Right renal cortex interstitium (tissue), 3 donors: Measurements from ENCODE around the gene PIP. TPM values are rescaled to one million over a fixed set of nuclear protein-coding genes. Genes with fewer than 3 reads are reported as not detected.
"Not testable (repeated sequence)": the region's sequence is repeated elsewhere in the genome, so short reads cannot be mapped to it uniquely, and the experiment has no call there.

ENCODE experiments used
- DNase-seq, 3 donors: peaks; one replicate each; pipeline ENCODE4 v3.0.0-alpha.2; 2013; ENCODE audit warnings: low read depth in 3 of 3, low spot score in 2 of 3
- polyA plus RNA-seq, 3 donors: library from polyadenylated mRNA; unstranded; fragments of 120-200 nt; gene quantifications; one replicate each; pipeline ENCODE4 v1.2.1, GENCODE V29; 2013; ENCODE audit not compliant: insufficient read length in 3 of 3

The PIP gene
- polyA plus RNA-seq, 3 donors = not detected

DNA sequence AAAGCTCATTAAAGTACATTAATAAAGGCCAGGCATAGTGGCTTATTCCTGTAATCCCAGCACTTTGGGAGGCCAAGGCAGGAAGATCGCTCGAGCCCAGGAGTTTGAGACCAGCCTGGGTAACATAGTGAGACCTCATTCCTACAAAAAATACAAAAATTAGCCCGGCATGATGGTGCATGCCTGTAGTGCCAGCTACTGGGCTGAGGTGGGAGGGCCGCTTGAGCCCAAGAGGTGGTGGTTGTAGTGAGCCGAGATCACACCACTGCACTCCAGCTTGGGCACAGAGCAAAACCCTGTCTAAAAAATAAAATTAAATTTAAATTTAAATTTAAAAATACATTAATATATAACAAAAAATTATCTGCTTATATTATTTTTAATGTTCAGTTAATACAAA, 44.3 kb downstream of the PIP start:
- no peak for DNase-seq

DNA sequence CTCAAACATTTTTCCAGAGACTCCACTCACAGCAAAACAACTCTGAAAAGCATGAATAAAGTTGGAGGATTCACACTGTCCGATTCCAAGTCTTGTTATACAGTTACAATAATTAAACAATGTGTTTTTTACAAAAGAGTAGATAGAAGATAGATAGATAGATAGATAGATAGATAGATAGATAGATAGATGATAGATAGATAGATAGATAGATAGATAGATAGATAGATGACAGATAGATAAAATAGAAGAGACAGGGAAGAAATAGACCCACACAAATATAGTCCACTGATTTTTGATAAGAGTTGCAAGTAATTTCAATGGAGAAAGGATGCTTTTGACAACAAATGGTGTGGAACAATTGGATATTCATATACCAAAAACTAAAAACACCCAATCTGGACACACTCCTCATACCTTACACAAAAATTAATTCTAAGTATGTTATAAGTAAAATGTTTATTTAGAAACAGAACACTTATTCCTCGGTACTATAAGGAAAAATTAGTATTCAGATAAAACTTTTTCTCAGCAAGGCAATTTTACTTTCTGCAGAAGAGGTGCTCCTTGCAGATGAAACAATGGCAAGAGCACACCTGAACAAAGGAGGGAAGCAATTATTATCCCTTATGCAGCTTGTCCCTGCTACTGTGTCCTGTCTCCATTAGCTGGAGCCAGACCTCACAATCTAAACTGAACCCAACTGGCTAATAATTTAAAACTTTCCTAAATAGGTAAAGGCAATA, 45.7 kb downstream of the PIP start:
- DNase-seq = no peak

DNA sequence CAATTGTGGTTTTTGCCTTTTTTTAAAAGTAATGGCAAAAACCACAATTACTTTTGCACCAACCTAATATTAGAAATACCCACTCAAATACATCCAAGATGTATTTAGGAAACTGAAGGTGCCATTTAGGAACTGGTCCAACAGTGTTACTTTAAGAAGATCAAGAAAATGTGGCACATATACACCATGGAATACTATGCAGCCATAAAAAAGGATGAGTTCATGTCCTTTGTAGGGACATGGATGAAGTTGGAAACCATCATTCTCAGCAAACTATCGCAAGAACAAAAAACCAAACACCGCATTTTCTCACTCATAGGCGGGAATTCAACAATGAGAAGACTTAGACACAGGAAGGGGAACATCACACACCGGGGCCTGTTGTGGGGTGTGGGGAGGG, 48.9 kb downstream of the PIP start:
- DNase-seq = not testable (repeated sequence)

DNA sequence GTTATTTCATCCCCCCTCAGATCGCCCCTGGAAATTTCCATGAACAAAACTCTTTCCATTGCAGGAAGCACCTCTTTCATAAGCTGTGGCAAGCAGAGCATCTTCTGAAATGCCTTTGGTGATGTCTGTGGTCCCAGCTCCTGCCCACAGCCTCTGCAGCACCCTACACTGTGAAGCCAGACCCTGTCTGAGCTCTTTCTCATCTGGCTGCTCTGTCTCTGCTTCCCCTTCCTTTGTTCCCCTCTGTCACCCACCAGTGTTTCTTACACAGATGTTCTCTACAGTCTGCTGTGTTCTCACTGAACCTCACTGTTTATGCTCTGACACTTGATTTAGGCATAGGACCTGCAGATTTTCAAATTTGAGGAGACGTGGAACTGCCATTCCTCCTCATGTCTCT, 49.5 kb downstream of the PIP start:
- DNase-seq = no peak

DNA sequence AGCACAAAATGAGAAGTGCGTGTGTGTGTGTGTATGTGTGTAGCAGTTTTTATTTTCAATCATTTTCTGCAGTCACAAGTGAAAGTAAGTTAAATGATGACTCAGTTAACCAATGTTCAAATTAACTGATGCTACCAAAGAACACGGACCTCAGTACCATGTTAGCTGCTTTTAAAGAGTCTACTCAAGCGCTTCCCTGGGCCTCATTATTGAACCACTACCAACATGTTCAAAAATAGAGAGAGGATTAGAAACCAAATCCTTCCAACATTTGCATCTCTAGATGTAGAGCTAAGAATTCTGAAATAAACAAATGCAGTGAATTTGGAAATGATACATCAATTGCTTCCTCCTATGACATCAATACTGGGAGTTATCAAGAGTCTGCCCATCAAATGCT, 51.1 kb downstream of the PIP start, which contains the start of gene TAS2R39:
Gene TAS2R39 (plus strand): TSS at position 396 of the 400 bp plus-strand sequence. CDS start 0 bp downstream, at position 396.
- no peak for DNase-seq

DNA sequence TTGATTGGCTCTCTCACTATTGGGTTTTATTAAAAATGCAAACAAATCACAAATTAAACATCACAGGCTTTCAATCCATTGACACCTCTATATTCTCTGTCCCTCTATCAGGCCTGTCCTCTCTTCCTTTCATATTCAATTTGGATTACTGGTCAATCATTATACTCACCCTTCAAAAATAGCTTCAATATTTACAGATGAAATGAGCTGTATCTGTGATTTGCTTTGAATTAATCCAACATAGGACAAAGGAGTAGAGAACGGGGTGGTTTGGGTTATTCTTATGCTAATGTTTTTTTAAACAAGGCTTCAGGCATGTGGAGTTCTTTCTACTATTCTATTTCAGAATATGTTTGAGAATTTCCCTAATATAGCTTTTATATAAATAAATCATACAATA, 53.7 kb downstream of the PIP start:
- DNase-seq = no peak

DNA sequence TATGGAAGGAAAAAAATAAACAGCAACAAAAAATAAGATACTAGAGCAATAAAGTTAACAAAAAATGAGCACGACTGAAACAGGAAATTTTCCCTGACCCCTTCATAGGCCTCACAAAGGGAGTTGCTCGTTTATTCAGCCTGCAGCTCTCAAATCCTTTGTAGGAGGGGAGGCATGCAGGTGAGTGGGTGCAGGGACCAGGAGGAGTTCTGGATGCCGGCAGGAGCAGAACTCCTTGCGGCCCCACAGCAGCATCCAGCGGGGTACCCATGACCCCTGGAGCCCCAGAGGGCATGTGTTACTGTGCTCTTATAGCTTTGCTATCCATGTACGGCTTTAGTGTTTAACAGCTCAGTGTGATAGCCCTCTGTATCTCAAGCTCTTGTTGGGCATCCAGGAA, 57.1 kb downstream of the PIP start:
- DNase-seq = no peak

Other genes with a start within 250 kb of the PIP start
- 10 to 100 TPM; 10.3 to 11.4 (median 10.4) TPM for gene TRPV6, start 246.3 kb upstream of the PIP start, polyA plus RNA-seq
- gene TRPV5, start 198.3 kb upstream of the PIP start, polyA plus RNA-seq = under 1 TPM; 0.76 to 0.87 (median 0.83) TPM
- under 1 TPM; 0.33 to 0.43 (median 0.35) TPM for gene LLCFC1, start 192.6 kb upstream of the PIP start, polyA plus RNA-seq
- gene KEL, start 169.7 kb upstream of the PIP start, polyA plus RNA-seq = 1 to 10 TPM; 1.3 to 2.0 (median 1.8) TPM
- not detected for gene OR9A2, start 104.9 kb upstream of the PIP start, polyA plus RNA-seq
- gene OR6V1, start 79.7 kb upstream of the PIP start, polyA plus RNA-seq = not detected
- gene TAS2R39, start 51.3 kb downstream of the PIP start, polyA plus RNA-seq = not detected
- not detected for gene TAS2R40, start 90.0 kb downstream of the PIP start, polyA plus RNA-seq
- gene GSTK1, start 131.4 kb downstream of the PIP start, polyA plus RNA-seq = 100 to 1,000 TPM; 185 to 214 (median 196) TPM
- gene TMEM139, start 152.9 kb downstream of the PIP start, polyA plus RNA-seq = 10 to 100 TPM; 51.9 to 70.4 (median 64.3) TPM
- 10 to 100 TPM; 46.9 to 47.8 (median 47.4) TPM for gene CASP2, start 156.3 kb downstream of the PIP start, polyA plus RNA-seq
- under 1 TPM in 2 of 3 donors, not detected in 1; 0.08 to 0.10 TPM for gene CLCN1, start 184.0 kb downstream of the PIP start, polyA plus RNA-seq
- gene FAM131B, start 230.6 kb downstream of the PIP start, polyA plus RNA-seq = 1 to 10 TPM; 1.5 to 2.6 (median 2.6) TPM
- 10 to 100 TPM; 57.8 to 66.2 (median 60.1) TPM for gene ZYX, start 249.3 kb downstream of the PIP start, polyA plus RNA-seq